Natural killer cell (primary cell): Measurements from ENCODE around the gene SPINK6. TPM values are rescaled to one million over a fixed set of nuclear protein-coding genes. Genes with fewer than 3 reads are reported as not detected.

ENCODE experiments used
- ATAC-seq, 3 donors: fragments of 150-1000 bp in 2 of 3; fragments of 200-7000 bp in 1 of 3; cut with Tn5 transposase; 1 replicate in 1 of 3; 2 replicates in 2 of 3; pipeline ENCODE4 v1.10.0; 2021; ENCODE audit warnings: mild to moderate bottlenecking in 2 of 3, moderate library complexity in 2 of 3
- DNase-seq, 2 donors: peaks; one replicate each; pipeline versions ENCODE4 v3.0.0 to v3.0.0-alpha.2; 2013 to 2021; ENCODE audit warnings: mixed read lengths in 1 of 2
- H3K27ac ChIP-seq: one replicate; pipeline ENCODE4 v1.5.1; 2013; ENCODE audit warnings: mild to moderate bottlenecking, low read length
- H3K27me3 ChIP-seq: one replicate; pipeline ENCODE4 v1.6.1; 2013; ENCODE audit warnings: low read length; ENCODE audit not compliant: control insufficient read depth, insufficient read depth
- H3K36me3 ChIP-seq: one replicate; pipeline ENCODE4 v1.6.1; 2013; ENCODE audit warnings: low read length; ENCODE audit not compliant: control insufficient read depth, insufficient read depth
- H3K4me1 ChIP-seq: one replicate; pipeline ENCODE4 v1.6.1; 2013; ENCODE audit warnings: low read length; ENCODE audit not compliant: control insufficient read depth, insufficient read depth
- H3K4me3 ChIP-seq: one replicate; pipeline ENCODE4 v1.5.1; 2013; ENCODE audit warnings: low read length
- H3K9me3 ChIP-seq: one replicate; pipeline ENCODE4 v1.6.1; 2013; ENCODE audit warnings: low read length; ENCODE audit not compliant: control insufficient read depth, insufficient read depth
- H3K27ac Mint-ChIP-seq, 2 donors: one replicate each; pipeline ENCODE4 v1.8.0; 2022; ENCODE audit warnings: mild to moderate bottlenecking in 2 of 2, mixed read lengths in 2 of 2, moderate library complexity in 1 of 2
- H3K27me3 Mint-ChIP-seq, 2 donors: one replicate each; pipeline ENCODE4 v1.8.0; 2022; ENCODE audit warnings: low read depth in 2 of 2, mixed read lengths in 2 of 2
- H3K36me3 Mint-ChIP-seq: one replicate; pipeline ENCODE4 v1.8.0; 2022; ENCODE audit warnings: mixed read lengths
- H3K4me1 Mint-ChIP-seq, 2 donors: one replicate each; pipeline ENCODE4 v1.8.0; 2022; ENCODE audit warnings: mixed read lengths in 2 of 2
- H3K4me3 Mint-ChIP-seq: one replicate; pipeline ENCODE4 v1.8.0; 2022; ENCODE audit warnings: mild to moderate bottlenecking, moderate library complexity, mixed read lengths
- H3K9me3 Mint-ChIP-seq, 2 donors: one replicate each; pipeline ENCODE4 v1.8.0; 2022; ENCODE audit warnings: mixed read lengths in 2 of 2
- CTCF ChIP-seq: fragments of 200-600 bp; IDR thresholded peaks from one replicate; pipeline ENCODE4 v1.8.0; 2022; ENCODE audit warnings: antibody characterized with exemption
- WGBS: methylation state at CpG from one replicate; pipeline ENCODE4 v1.1.7; 2013; ENCODE audit warnings: missing lambda C conversion rate; ENCODE audit not compliant: insufficient coverage; 5-methylcytosine and 5-hydroxymethylcytosine counted together
- intact Hi-C: fragments of 100-400 bp; cut with micrococcal nuclease; formaldehyde crosslinking; loops from one replicate; pipeline ENCODE4 v1.14.2; 2022
- total RNA-seq, 4 donors: library from RNA; stranded (reverse); fragments of 120-200 nt in 1 of 4; gene quantifications; one replicate each; pipeline versions ENCODE4 v1.2.3 to v1.2.4, GENCODE V29; 2013 to 2022

Gene SPINK6
- total RNA-seq, 3 donors from 2014 or later (not counting 1 experiment from before 2014, with no cell fraction given), result not detected

- no peaks in the 10 kb centered on the region for H3K27me3 Mint-ChIP-seq
Observed at GRCh38 chr5:148228392-148228984, 25.6 kb downstream of the SPINK6 start.

GRCh38 chr5:148229840-148230239 is 27.0 kb downstream of the SPINK6 start:
- no peaks in the 10 kb centered on the region for H3K4me1 ChIP-seq
- H3K4me3 ChIP-seq, result no peak overlapping the region
- no peaks in the 10 kb centered on the region for H3K9me3 Mint-ChIP-seq
- H3K27me3 Mint-ChIP-seq, result no peaks in the 10 kb centered on the region
- ATAC-seq (no peak), DNase-seq (no peak)
- H3K4me1 Mint-ChIP-seq, result no peaks in the 10 kb centered on the region
- H3K36me3 ChIP-seq, result no peaks in the 10 kb centered on the region
- TF ChIP-seq CTCF, result no peak
- no peaks in the 10 kb centered on the region for H3K36me3 Mint-ChIP-seq
- intact Hi-C loops, result no loop called here
- H3K4me3 Mint-ChIP-seq, result no peak overlapping the region
- H3K27ac ChIP-seq, result no peak overlapping the region
- H3K9me3 ChIP-seq, result no peaks in the 10 kb centered on the region
- no peaks in the 10 kb centered on the region for H3K27me3 ChIP-seq
- no peak overlapping the region for H3K27ac Mint-ChIP-seq

More at GRCh38 chr5:148228392-148228984, 25.6 kb downstream of the SPINK6 start:
- H3K36me3 ChIP-seq, result no peaks in the 10 kb centered on the region
- WGBS, result 94% methylated on average over 2 of the region's 3 CpGs
- no peaks in the 10 kb centered on the region for H3K4me1 Mint-ChIP-seq
- no peak overlapping the region for H3K27ac ChIP-seq
- no peaks in the 10 kb centered on the region for H3K4me1 ChIP-seq
- ATAC-seq (no peak), DNase-seq (no peak)
- H3K27ac Mint-ChIP-seq, result no peak overlapping the region
- H3K27me3 ChIP-seq, result no peaks in the 10 kb centered on the region
- H3K9me3 ChIP-seq, result no peaks in the 10 kb centered on the region
- no peak overlapping the region for H3K4me3 Mint-ChIP-seq
- no peaks in the 10 kb centered on the region for H3K36me3 Mint-ChIP-seq
- TF ChIP-seq CTCF, result no peak
- intact Hi-C loops, result no loop called here
- no peak overlapping the region for H3K4me3 ChIP-seq
- no peaks in the 10 kb centered on the region for H3K9me3 Mint-ChIP-seq

- Mint-ChIP-seq H3K36me3 (no peaks in the 10 kb centered on the region), H3K27ac (no peak overlapping the region), H3K9me3 (no peaks in the 10 kb centered on the region), H3K4me1 (no peaks in the 10 kb centered on the region), H3K27me3 (no peaks in the 10 kb centered on the region), H3K4me3 (no peak overlapping the region)
- Histone ChIP-seq H3K4me1 (no peaks in the 10 kb centered on the region), H3K9me3 (no peaks in the 10 kb centered on the region), H3K4me3 (no peak overlapping the region), H3K36me3 (no peaks in the 10 kb centered on the region), H3K27ac (no peak overlapping the region), H3K27me3 (no peaks in the 10 kb centered on the region)
- no peak for TF ChIP-seq CTCF
- WGBS, result 93% methylated on average over 6 of the region's 7 CpGs
- no peak for DNase-seq
- no peak for ATAC-seq
- intact Hi-C loops, result no loop called here
Observed at GRCh38 chr5:148230240-148230639, 27.4 kb downstream of the SPINK6 start.

- Mint-ChIP-seq H3K27ac (no peak overlapping the region), H3K9me3 (no peaks in the 10 kb centered on the region), H3K36me3 (no peaks in the 10 kb centered on the region), H3K27me3 (no peaks in the 10 kb centered on the region), H3K4me1 (no peaks in the 10 kb centered on the region), H3K4me3 (no peak overlapping the region)
- DNase-seq, result no peak
- Histone ChIP-seq H3K27me3 (no peaks in the 10 kb centered on the region), H3K9me3 (no peaks in the 10 kb centered on the region), H3K4me1 (no peaks in the 10 kb centered on the region), H3K36me3 (no peaks in the 10 kb centered on the region), H3K27ac (no peak overlapping the region), H3K4me3 (no peak overlapping the region)
- TF ChIP-seq CTCF, result no peak
- ATAC-seq, result no peak
- WGBS, result 60% methylated on average over 3 of the region's 4 CpGs
- intact Hi-C loops, result no loop called here
Observed at GRCh38 chr5:148237785-148238417, 35.1 kb downstream of the SPINK6 start.
